GM20431 (cell line): ENCODE results near the gene SMIM35.

Source experiments
- in situ Hi-C: fragments of 300-500 bp; cut with MseI, MboI; formaldehyde crosslinking; loops from one replicate; pipeline ENCODE4 v1.15.0; 2020; ENCODE audit warnings: low sequenced_read_pairs; ENCODE audit not compliant: unreplicated experiment

The SMIM35 gene

DNA sequence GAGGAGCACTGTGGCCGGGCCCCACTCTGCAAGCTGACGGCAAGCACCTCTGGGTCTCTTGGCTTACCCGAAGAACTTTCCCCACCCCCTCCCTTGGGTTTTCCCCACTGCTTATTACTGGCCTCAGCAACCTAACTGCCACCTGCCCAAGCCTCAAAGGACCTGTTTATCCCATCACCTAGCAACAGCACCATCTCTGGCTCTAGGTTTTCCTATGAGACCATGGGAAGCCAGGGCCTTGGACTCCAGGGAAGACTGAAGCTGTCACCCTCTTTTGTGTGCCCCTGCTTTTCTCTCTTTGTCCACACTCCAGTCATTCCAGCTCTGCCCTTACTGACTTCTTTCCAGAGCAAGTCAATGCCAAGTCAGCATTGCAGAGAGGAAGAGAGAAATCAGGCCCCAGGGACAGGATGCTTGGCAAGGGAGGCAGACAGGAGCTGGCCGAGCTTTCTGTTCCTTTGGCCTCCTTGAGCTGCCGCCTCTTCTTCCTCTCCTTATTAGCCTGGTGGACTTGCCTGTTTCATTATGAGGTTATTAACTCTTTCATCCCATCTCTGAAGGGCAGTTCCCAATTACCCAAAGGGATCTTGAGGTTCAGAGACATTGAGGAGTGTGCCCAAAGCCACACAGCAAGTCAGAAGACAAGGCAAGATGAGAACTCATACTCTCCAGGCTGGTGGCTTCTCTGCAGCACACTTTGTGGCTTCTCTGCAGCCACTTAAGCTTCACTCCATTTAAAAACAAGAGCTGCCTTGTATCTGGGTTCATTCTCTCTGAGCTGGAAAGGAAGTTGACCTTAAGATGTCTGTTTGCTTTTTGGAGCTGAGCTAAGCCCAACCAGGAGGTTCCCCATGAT, at the start of gene SMIM35:
TSS of gene SMIM35 (minus strand) at position 51 of the 856 bp plus-strand sequence. CDS start 206 bp downstream, outside the sequence.
- in situ Hi-C loops, result no loop called here

DNA sequence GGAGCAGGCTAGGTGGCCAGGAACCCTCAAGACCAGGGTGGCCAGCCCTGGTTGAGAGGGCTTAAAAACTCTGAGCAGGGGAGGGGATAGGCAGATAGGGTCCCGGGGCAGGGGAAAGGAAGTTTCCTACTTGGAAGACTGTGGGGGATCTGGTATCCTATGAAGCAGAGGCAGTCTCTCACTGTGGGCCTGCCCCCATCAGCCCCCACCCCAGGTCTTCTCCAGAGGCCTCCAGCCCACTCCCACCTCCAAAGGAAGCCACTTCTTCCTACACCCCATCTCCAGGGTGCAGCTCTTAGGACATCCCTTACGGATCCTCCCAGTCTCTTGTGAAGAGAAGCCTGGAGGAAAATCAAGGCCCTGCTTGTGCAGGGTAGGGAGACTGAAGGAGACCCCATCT, 49.6 kb upstream of the SMIM35 start:
- in situ Hi-C loops, result no loop called here

DNA sequence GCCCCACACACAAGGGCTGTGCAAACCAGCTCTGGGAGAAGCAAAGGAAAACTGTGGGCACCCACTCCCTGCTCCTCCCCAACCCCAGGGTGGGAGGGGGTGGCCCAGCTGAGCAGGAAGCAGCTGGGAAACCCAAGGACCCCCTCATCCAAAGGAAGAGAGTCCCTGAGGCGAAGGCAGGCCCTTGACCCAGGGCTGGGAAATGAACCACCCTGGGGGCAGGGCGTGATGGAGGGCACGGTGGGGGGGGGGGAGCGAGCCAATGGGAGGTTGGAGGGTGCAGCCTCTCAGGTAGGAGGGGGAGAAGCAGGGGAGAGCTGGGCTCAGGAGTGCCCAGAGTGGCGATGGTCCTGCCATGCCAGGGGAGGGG, 49.0 kb upstream of the SMIM35 start:
- in situ Hi-C loops, result no loop called here

DNA sequence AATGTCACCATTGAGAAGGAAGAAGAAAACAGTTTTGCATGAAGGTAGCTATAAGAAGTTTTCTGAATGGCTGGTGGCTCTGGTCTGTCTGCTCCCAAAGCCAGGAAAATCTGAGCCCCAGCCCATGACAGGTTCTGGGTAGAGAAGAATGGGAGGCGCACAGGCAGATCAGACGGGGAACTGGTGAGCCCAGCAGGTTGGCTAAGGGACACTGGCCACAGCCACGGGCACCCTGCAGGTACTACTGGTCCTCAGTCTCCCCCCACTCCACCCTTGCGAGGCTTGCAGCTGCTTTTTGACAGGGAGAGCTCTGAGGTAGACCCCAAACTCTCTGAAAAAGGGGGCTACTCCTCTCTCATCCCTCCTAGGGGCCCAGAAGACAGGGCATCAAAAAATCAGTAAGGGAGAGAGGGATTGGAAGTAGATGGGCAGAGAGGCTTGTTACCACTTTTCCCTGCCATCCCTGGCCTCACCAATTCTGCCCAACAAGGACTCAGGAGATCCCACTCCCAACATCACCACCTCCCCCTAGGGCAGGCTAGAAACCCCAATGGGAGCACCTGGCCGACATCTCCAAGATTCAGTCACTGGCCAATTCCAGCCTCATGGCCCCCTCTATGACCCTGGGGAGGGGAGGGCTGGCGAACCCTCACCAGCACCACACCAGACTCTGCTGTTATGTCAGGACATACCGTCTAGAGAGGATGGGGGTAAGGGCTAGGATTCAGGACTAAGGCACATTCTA, 48.5 kb upstream of the SMIM35 start:
- in situ Hi-C loops, result no loop called here

DNA sequence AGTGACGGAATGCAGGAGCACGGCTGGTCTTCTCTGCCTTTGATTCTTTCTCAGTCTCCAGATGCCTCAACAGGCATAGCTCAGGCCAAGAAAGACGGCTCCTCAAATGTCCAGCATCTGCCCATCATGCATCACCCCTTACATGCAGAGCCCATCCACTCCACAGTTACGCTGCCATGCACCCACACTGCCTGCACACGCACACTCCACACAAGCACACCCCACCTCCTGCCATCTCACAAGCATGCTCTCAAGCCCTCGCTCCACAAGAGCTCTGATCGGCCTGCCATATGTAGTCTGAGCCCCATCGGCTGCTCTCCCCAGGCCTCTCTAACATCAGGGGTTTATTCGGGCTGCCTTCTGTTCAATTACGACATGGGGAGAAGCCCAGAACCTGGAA, 47.1 kb upstream of the SMIM35 start:
- in situ Hi-C loops, result no loop called here

DNA sequence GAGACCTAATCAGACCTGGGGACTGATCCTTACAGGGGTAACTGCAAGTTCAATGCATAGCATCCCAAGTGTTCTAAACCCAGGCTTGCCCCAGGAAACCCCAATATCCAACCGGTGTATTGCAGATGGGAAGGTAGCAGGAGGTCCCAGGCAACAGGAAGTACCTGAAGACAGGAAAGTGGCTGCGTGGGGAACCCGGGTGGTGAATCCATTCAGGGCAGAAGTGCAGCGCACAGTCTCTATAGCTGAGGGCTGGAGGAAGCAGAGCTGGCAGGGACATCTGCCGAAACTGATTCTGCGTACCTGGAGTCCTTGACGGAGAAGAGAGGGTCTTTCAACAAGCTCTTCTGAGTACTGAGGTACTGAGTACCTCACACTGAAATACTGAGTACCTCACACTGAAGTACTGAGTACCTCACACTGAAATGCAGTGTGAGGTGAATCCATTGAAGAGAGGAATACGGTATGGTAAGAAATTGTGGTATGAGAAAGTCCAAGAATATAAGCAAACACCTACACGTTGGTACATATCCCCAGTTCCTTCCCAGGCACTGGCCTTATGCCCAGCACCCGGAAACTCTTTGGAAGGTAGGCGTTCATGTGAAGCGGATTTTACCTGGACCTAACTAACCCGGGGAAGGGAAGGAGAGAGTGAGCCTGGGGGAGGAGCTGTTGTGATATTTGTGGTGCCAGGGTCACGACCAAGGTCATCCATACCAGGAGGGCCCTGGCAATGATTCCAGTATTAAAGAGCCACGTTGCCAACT, 45.8 kb upstream of the SMIM35 start:
- in situ Hi-C loops, result no loop called here

DNA sequence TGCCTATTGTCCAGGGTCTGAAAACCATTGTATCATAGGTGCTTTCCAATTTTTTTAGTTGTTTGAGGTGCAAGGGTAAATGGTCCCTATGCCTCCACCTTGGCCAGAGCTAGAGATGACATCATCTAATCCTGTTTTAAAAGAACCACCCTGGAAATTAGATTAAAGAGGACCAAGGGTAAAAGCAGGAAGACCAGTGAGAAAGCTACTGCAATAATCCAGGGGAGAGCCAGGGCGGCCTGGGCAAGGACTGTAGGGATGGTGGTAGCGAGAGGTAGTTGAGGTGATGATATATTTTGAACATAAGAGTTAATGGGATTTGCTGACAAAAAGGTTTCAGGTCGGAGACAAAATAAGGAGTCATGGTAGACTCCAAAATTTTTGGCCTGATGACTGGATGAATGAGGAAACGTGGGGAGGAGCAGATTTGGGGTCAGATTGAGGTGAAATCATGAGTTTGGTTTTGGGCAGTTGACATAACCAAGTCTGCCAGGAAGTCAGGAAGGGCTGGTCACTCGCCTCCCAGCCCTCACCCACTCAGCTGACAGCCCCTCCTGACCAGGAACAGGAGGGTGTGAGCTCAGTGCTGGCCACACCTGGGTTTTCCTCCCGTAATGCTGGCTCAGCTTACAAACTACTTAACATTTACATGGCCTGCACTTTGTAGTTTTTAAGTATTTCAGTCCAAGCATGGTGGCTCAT, 42.9 kb upstream of the SMIM35 start:
- in situ Hi-C loops, result no loop called here

DNA sequence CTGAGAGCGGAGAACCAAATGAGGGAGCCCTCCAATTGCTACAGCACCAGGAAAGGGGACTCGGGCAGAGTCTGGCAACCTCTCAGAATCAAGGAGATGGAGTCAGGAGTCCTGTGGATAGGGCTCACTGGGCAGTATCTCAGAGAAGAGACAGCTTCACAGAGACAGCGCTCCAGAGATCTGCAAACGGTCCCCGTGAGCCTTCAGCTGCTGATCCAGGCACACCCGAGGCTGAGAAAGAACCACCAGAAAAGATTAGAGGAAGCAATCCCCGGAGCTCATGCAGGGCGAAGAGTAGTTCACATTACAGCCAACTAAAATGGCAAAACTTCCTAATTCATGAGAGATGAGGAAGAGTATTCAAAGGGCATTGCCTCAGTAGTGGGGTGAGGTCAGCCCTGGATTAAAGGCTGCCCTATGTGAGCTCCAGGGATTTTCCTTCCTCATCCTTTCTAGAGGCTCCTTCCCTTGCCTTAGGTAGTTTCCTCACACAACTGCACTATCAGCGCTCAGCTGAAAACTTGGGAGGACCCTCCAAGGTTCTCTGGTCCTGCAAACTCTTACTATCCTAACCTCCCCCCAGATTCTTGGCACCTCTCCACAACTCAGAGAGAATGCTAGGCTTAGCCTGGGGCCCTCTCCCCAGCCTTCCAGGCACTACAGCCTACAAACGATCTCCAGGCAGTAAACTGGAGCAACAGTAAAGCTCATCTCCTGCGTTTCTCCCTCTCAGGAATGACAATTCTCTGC, 42.1 kb upstream of the SMIM35 start:
- in situ Hi-C loops, result no loop called here

DNA sequence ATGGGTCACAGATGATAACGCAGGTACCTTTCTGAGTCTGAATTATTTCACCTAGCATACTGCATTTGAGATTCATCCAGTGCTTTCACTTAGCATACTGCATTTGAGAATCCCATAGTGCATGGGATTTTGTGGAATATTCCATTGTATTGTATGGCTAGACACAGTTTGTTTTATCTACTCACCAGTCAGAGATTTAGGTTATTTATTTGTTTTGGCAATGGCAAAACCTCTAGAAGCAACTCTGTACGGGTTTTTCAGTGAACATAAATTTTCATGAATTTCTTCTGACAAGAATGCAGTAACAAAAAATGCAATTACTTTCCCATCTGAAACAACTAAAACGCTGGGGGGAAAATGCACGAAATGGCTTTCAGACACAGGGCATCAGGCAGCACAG, 41.5 kb upstream of the SMIM35 start:
- in situ Hi-C loops, result no loop called here

DNA sequence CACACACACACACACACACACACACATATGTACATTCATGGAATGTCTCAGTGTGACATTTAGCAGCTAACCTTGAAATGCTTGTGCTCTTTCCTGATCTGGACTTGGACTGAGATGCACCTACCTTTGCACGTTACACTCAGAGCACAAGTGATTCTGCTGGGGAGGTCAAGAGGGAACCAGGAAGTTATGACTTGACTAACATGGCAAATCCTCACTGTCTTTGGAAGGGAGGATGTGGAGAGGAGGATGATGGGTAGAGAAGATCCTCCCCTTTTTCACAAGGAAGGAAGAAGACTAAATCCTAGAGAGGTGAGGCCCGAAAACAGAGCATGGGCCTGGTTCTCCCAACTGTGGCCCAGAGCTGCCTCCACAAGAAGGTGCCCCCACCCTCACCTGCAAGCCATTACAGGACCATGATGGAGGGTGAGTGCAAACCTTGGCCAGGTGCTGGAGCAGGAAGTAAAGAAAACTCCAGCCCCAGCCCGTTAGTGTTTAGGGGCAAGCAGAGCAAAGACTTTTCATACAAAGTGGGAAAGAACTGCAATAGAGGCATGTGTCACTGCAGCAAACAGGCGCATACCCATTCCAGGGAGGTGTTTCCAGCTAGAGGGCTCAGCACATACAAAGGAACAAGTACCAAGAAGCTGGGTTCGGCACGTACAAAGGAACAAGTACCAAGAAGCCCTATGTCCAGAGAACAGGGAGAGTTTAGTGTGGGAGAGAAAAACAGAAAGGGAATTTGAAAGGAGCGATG, 39.5 kb upstream of the SMIM35 start:
- in situ Hi-C loops, result no loop called here

DNA sequence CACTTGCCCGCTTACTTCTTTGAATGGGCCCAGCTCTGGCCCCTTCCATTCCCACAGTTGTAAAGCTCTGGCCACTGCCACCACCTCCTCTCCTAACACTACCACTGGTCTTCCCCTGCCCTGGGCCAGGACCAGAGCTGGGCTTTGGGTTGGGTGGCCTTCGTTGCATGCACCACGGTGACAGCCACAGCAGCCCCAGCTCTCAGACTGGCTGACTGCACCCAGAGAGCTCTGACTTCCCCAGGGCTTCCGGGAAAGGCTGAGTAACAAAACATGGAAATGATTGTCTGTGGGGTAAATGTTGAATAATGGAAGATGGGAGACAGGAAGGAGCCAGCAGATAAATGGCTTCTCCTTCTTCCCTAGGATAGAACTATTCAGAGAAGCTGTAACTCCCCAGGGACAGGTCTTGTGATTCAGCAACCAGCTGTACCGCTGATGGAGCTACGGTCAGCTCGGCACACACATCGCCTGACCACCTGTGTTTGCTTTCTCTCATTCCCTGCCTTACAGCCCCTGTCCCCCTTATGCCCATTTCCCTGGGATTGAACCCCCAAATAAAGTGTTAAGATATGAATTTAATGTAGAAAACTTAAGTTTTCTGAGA, 38.3 kb upstream of the SMIM35 start:
- in situ Hi-C loops, result no loop called here

DNA sequence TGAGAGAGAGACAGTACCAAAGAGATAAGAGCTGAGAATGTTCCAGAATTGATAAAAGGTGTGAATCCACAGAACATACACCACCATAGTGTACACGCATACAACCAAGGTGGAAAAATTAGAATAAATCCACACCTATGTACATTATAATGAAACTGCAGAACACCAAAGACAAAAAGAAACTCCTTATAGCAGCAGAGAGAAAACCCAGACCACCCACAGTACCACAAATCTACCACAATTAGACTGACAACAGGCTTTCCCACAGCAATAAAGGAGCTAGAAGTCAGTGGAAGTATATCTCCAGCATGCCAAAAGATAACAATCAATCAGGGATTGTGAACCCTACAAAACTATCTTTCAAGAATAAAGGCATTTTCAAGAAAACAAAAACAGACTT, 34.0 kb upstream of the SMIM35 start:
- in situ Hi-C loops, result no loop called here

DNA sequence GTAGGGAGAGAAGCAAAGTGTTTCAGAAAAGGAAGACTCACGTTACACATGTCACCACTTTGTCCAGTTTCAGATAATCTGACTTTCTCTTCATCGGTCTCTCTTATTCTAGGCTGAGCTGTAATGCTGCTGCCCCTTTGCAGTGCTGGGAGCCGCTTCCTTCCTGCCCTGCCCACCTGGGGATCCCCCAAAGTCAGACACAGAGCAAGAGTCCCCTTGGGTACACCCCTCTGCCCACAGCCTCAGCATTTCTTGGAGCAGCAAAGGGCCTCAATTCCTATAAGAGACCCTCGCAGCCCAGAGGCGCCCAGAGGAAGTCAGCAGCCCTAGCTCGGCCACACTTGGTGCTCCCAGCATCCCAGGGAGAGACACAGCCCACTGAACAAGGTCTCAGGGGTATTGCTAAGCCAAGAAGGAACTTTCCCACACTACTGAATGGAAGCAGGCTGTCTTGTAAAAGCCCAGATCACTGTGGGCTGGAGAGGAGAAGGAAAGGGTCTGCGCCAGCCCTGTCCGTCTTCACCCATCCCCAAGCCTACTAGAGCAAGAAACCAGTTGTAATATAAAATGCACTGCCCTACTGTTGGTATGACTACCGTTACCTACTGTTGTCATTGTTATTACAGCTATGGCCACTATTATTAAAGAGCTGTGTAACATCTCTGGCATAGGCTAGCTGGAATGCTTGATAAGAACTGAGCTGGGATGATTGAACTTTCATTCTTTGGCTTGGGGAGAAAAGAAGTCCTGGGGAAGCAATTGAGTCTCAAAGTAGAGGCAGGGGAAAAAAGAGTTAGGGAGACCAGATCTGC, 31.2 kb upstream of the SMIM35 start:
- in situ Hi-C loops, result no loop called here

DNA sequence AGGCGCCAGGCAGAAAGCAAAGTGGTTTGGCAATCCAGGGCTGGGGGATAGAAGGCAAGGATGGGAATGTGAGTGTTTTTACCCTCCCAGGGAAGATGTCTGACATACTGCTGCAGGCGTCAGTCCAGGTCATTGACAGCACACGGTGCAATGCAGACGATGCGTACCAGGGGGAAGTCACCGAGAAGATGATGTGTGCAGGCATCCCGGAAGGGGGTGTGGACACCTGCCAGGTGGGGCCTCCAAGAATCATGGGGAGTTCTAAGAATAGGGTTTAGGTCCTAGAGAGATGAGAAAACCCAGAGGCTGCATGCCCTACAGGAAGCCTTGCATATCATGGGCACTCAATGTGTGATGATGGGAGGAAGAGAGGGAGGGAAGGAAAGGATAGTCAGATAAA, 28.3 kb upstream of the SMIM35 start:
- in situ Hi-C loops, result no loop called here

DNA sequence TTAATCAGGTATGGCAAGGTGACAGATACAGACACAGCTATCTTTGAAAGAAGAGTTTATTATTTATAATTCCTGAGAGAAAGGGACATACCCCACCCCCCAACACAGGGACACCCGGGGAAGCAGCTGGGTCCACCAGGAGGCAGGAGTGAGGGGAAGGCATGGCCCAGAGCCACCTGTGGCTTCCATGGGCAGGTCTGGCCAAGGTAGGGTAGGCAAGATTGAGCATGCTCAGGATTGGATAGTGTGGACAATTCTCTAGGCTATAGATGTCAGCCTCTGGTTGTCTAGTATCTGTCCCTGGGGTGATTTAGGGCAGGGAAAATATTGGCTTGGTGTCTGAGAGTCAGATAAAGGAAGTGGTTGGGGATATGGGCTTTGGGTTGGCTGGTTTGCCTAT, 27.5 kb upstream of the SMIM35 start:
- in situ Hi-C loops, result no loop called here

DNA sequence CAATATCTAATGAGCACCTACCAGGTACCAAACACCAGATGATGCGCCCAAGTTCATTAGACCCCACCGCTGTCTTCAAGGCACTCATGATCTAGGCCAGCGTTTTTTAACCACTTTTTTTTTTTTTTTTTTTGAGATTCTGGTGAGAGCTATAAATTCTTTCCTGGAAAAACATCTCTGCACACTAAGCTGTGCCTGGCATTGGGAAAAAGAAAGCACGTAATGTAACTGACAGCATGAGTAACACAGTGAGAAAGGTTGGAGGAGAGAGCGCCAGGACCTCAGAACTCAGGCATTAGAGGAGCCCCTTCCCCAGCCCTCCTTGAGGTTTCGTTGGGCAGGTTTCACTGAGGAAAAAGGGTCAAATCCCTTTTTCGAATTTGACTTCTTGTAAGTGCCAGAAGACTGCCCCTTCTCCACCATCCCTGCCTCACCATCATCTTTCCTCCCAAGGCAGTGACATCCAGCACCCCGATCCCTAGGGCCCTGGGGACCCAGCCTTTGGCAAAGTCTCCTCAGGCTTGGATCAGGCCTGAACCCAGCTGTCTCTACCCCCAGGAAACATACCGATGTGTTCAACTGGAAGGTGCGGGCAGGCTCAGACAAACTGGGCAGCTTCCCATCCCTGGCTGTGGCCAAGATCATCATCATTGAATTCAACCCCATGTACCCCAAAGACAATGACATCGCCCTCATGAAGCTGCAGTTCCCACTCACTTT, 26.1 kb upstream of the SMIM35 start:
- in situ Hi-C loops, result no loop called here

DNA sequence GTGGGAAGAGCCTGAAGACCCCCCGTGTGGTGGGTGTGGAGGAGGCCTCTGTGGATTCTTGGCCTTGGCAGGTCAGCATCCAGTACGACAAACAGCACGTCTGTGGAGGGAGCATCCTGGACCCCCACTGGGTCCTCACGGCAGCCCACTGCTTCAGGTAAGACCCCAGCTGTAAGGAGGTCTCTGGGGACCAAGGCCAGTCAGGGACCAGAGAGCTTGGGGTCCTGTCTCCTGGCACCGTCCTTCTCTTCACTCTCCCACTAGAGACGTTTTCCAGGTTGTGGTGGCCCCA, 24.9 kb upstream of the SMIM35 start:
- in situ Hi-C loops, result no loop called here
